ENCODE data around the gene RNF152.
"Not testable (repeated sequence)": the region's sequence is repeated elsewhere in the genome, so short reads cannot be mapped to it uniquely, and the experiment has no call there.

Gene RNF152

GRCh38 chr18:61808286-61808685 is 84.5 kb downstream of the RNF152 start:
- DNase-seq: no peak

DNA sequence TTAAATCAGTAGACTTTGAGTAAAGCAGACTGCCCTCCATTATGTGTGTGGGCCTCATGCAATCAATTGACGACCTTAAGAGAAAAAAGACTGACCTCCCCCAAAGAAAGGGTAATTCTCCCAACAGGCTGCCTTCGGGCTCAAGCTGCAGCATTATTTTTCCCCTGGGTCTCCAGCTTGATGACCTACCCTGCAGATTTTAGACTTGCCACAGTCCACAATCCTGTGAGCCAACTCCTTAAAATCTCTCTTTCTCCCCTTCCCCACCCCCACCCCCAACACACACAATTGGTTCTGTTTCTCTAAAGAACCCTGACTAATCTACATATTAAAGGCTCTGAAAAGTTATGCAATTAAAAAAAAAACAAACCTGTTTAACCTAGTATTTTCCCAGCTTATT is 89.4 kb downstream of the RNF152 start:
- DNase-seq: no peak

GRCh38 chr18:61797696-61798590 is 94.9 kb downstream of the RNF152 start:
- DNase-seq: no peak

DNA sequence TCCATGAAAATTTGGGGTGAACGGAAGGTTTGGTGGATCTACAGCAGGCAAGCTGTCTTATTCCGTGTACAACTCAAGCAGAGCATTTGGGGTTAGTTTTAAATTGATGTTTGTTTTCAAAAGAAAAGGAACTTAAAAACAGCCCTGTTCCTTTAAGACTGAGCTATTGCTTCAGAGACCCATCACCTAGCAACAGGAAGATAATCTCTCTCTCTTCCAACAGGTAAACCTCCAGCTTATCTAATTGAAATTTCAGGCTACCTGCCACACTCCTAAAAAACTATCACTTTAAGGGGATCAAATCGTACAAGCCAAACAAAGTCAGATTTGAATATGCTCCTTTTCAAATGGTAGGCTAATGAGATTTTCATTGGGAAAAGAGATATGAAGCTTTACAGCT is 101.8 kb downstream of the RNF152 start:
- no peak for DNase-seq

GRCh38 chr18:61787011-61787670 is 105.7 kb downstream of the RNF152 start:
- not testable (repeated sequence) for DNase-seq

DNA sequence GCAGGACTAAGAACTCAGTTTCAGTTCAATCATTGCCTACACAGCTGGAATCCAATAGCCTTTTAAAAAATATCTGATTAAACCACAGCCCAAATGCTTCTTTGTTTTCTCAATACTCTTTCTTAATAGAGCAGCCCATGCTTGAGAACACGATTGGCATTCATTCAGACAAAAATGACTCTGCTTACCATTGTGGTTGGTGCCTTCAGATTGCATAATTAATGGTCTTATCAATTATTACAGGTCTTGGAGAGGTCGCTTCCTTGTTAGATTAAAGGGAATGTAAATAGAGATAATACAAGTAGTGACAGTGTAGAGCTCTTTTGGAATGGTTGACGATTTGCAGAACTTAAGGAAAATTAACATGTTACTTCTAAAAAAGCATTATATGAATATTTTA is 107.2 kb downstream of the RNF152 start:
- DNase-seq: no peak

DNA sequence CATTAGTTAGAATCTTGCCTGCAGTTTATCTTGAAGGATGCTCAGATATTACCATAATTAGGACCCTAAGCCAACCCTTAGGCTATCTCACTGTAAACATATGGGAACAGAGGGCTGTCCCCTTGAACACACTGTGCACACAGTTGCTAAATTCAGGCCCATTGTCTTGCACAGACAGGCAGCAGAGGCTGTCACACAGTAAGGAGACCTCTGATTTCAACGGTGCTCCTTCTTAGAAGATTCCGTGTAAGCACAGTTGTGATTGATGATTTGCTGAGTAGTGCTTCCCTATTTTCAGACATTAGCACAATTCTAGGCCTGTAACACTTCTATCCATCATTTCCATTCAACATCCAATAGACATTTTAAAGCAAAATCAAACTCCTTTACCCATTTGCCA is 108.0 kb downstream of the RNF152 start:
- DNase-seq: no peak

GRCh38 chr18:61782545-61782944 is 110.3 kb downstream of the RNF152 start:
- no peak for DNase-seq

DNA sequence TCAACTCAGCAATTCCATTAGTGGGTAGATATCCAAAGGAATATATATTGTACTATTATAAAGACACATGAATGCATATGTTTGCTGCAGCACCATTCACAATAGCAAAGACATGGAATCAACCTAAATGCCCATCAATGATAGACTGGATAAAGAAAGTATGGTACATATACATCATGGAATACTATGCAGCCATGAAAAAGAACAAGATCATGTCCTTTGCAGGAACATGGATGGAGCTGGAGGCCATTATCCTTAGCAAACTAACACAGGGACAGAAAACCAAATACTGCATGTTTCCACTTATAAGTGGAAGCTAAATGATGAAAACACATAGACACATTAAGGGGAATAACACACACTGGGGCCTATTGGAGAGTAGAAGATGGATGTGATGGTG is 116.6 kb downstream of the RNF152 start:
- not testable (repeated sequence) for DNase-seq

- DNase-seq: no peak
Observed at GRCh38 chr18:61774846-61775245, 118.0 kb downstream of the RNF152 start.

DNA sequence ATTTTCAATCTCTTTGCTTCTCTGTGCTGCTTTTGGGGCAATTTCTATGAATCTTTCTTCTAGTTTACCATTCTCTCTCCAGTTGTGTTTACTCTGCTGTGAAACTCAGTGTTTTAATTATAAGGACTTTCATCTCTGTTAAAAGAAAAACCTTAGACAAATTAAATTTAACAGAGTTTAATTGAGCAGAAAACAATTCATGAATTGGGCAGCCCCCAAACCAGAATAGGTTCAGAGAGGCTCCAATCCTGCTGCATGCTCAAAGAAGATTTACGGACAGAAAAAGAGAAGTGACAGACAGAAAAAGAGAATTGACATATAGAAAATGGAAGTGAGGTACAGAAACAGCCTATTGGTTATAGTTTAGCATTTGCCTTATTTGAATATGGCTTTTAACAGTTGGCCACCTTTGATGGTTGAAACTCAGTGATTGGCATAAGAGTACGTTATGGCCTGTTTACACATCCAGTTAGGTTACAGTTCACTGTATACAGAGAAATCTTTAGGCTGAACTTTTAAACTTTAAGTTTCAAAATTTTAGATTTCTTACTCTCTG is 120.4 kb downstream of the RNF152 start:
- no peak for DNase-seq

DNA sequence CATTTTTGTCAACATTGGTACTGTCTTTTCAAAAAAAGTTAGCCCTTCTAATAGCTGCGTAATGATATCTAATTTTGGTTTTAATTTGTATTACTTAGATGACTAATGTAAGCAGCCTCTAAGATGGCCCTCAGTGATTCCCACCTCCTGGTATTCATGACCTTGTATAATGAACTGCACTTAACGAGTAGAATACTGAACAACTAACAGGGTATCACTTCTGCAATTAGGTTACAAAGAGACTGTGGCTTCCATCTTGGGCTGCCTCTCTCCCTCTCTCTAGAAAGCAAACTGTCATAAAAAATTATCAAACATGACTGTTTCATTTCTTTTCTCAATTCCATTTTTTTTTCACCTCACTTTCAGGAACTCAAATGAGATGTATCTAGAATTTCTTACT is 120.9 kb downstream of the RNF152 start:
- no peak for DNase-seq

GRCh38 chr18:61770279-61770678 is 122.5 kb downstream of the RNF152 start:
- no peak for DNase-seq

- no peak for DNase-seq
Observed at GRCh38 chr18:61766266-61766884, 126.4 kb downstream of the RNF152 start.

DNA sequence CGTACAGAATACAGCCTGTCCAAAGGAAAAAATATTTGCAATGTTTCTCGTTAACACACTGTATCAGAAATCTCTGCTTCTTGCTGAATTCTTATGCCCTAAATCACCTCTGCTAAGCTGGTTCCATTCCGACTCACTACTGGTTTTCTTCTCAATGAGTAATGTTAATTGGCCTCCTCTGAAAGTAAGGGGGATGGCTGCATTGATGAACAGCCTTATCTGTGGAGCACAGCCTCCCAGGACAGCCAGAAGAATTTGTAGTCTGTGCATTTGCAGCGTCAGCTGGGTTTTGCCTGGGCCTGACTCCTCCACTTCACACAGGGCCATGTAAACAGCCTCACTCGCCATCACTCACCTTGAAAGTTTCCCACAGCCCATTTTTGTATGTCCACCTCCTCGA is 127.7 kb downstream of the RNF152 start:
- no peak for DNase-seq

DNA sequence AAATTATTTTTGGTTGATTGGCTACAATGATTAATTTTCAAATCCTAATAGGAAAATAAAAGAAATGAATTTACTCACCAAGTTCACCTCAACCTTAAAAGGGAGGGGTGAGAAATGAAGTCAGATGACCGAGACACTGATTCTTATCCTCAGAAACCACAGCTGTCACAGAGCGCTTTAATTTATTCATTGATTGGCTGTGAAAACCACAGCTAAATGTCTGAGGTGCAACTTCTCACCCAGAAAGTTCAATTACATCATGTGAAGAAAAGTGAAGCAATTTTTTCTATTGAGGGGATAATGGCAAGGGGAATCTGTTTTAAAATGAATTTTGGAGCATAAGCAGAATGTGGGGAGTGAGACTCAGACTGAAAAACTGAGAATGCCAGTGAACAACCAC is 128.4 kb downstream of the RNF152 start:
- DNase-seq: no peak

GRCh38 chr18:61761875-61762274 is 130.9 kb downstream of the RNF152 start:
- no peak for DNase-seq
